Spinal cord (tissue), 10 donors: ENCODE data around the gene TMOD2. TPM values are rescaled to one million over a fixed set of nuclear protein-coding genes. Genes with fewer than 3 reads are reported as not detected.

Experiments used
- DNase-seq, 6 donors: peaks; one replicate each; pipeline versions ENCODE4 v3.0.0 to v3.0.0-alpha.2; 2013 to 2015; ENCODE audit warnings: low spot score in 6 of 6, low read depth in 4 of 6
- H3K27ac ChIP-seq: one replicate; pipeline ENCODE4 v1.5.1; 2013; ENCODE audit warnings: low read depth, low read length, control low read depth
- H3K27me3 ChIP-seq: one replicate; pipeline ENCODE4 v1.6.1; 2013; ENCODE audit warnings: low read length; ENCODE audit not compliant: control insufficient read depth, insufficient read depth
- H3K36me3 ChIP-seq: one replicate; pipeline ENCODE4 v1.6.1; 2013; ENCODE audit warnings: low read length; ENCODE audit not compliant: control insufficient read depth, insufficient read depth
- H3K4me1 ChIP-seq: one replicate; pipeline ENCODE4 v1.6.1; 2013; ENCODE audit warnings: low read length; ENCODE audit not compliant: control insufficient read depth, insufficient read depth
- H3K4me3 ChIP-seq: one replicate; pipeline ENCODE4 v1.5.1; 2013; ENCODE audit warnings: low read depth, low read length, control low read depth
- H3K9me3 ChIP-seq: one replicate; pipeline ENCODE4 v1.6.1; 2013; ENCODE audit warnings: low read length; ENCODE audit not compliant: control insufficient read depth, insufficient read depth
- WGBS: methylation state at CpG from one replicate; pipeline ENCODE4 v1.1.5; 2013; ENCODE audit warnings: missing lambda C conversion rate; ENCODE audit not compliant: insufficient coverage; 5-methylcytosine and 5-hydroxymethylcytosine counted together
- polyA plus RNA-seq, 2 donors: library from polyadenylated mRNA; unstranded; fragments of 120-200 nt; gene quantifications; one replicate each; pipeline ENCODE4 v1.2.1, GENCODE V29; 2013; ENCODE audit not compliant: insufficient read length in 2 of 2
- small RNA-seq: library from RNA; depleted of rRNA; stranded (forward); fragments of <200 nt; gene quantifications from one replicate; pipeline ENCODE3, GENCODE V24; 2014; ENCODE audit warnings: low replicate concordance
- total RNA-seq, 2 donors: library from RNA; depleted of rRNA in 1 of 2; stranded (reverse); fragments of 120-200 nt in 1 of 2; fragments of >200 nt in 1 of 2; gene quantifications; one replicate each; pipeline versions ENCODE4 v1.2.3 to v1.2.4, GENCODE V29; 2013 to 2014
- donor health status: healthy.

Gene TMOD2
- total and polyA plus RNA-seq, 4 donors, result 57.1 to 220 (median 137) TPM

GRCh38 chr15:51863131-51863530 lies 111.7 kb downstream of the TMOD2 start:
- no CpG with 5 or more reads among the region's 2 CpGs for WGBS
- H3K4me3 ChIP-seq, result no peak overlapping the region
- H3K27ac ChIP-seq, result no peak overlapping the region
- no peak for DNase-seq
- peaks cover 7% of the 10 kb centered on the region for H3K36me3 ChIP-seq
- H3K4me1 ChIP-seq, result no peaks in the 10 kb centered on the region
- no peaks in the 10 kb centered on the region for H3K27me3 ChIP-seq
- no peaks in the 10 kb centered on the region for H3K9me3 ChIP-seq

DNA sequence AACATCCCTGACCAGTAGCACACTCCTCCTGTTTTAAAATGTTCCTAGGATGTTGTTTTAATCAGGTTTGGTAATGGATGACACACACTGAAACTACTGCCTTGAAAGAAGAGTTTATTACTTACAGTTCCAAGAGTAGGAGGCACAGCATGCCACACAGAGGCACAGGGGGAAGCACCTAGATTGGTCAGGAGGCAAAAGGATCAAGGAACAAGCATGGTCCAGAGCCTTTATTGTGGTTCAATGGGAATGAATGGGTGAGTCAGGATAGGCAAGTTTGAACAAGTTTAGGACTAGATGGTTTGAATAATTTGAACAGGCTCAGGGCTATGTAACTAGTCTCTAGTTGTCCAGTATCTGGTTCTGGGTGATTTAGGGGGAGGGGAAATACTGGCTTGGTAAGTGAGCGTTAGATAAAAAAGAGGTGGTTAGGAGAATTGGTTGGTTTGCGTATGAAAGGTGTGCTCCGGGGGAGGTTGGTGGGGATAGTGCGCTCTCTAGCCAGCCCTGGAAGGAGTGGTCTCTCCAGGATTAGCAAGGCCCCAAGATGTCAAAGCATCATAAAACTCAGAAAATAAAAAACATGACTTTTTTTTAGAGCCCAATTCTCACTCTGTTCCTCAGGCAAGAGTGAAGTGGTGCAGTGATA lies 113.1 kb downstream of the TMOD2 start:
- H3K4me1 ChIP-seq, result no peaks in the 10 kb centered on the region
- H3K9me3 ChIP-seq, result no peaks in the 10 kb centered on the region
- H3K27ac ChIP-seq, result no peak overlapping the region
- H3K36me3 ChIP-seq, result peaks cover 7% of the 10 kb centered on the region
- no peaks in the 10 kb centered on the region for H3K27me3 ChIP-seq
- H3K4me3 ChIP-seq, result no peak overlapping the region
- 80% methylated on average over 1 of the region's 4 CpGs for WGBS
- no peak for DNase-seq

GRCh38 chr15:51865317-51865716 lies 113.9 kb downstream of the TMOD2 start:
- Histone ChIP-seq H3K27me3 (no peaks in the 10 kb centered on the region), H3K9me3 (no peaks in the 10 kb centered on the region)
- no CpG with 5 or more reads among the region's 1 CpG for WGBS

More at GRCh38 chr15:51865317-51865716, 113.9 kb downstream of the TMOD2 start:
- Histone ChIP-seq H3K4me1 (no peaks in the 10 kb centered on the region), H3K27ac (no peak overlapping the region), H3K4me3 (no peak overlapping the region), H3K36me3 (peaks cover 10% of the 10 kb centered on the region)
- no peak for DNase-seq

Small RNAs within 50 kb of the gene (small RNA-seq; reads per million reads assigned to genes)
- gene AC090971.5, result not detected
- not detected for gene RF00017

Other genes starting within 250 kb of the TMOD2 start
- gene DMXL2, start 128.8 kb upstream of the TMOD2 start, total RNA-seq, result 100 to 1,000 TPM in 1 of 2 donors, 10 to 100 TPM in 1; 70.4 to 170 TPM
- 100 to 1,000 TPM in 1 of 2 donors, 10 to 100 TPM in 1; 98.2 to 114 TPM for gene DMXL2, start 128.8 kb upstream of the TMOD2 start, polyA plus RNA-seq
- gene SCG3, start 70.1 kb upstream of the TMOD2 start, total RNA-seq, result 10 to 100 TPM; 25.4 to 56.0 TPM
- 100 to 1,000 TPM; 117 to 153 TPM for gene SCG3, start 70.1 kb upstream of the TMOD2 start, polyA plus RNA-seq
- 10 to 100 TPM; 10.7 to 23.8 TPM for gene LYSMD2, start 13.9 kb upstream of the TMOD2 start, total RNA-seq
- gene LYSMD2, start 13.9 kb upstream of the TMOD2 start, polyA plus RNA-seq, result 10 to 100 TPM; 23.5 to 23.8 TPM
- gene TMOD3, start 78.1 kb downstream of the TMOD2 start, total RNA-seq, result 10 to 100 TPM; 43.0 to 60.4 TPM
- gene TMOD3, start 78.1 kb downstream of the TMOD2 start, polyA plus RNA-seq, result 10 to 100 TPM; 26.5 to 26.8 TPM
- gene LEO1, start 220.2 kb downstream of the TMOD2 start, total RNA-seq, result 10 to 100 TPM; 26.4 to 29.7 TPM
- 10 to 100 TPM; 29.0 to 30.0 TPM for gene LEO1, start 220.2 kb downstream of the TMOD2 start, polyA plus RNA-seq